ENCODE measurements around the gene STON1.

Gene STON1

GRCh38 chr2:48530033-48530811 is at the start of gene STON1:
STON1 (plus strand) TSS chr2:48530154; CDS start chr2:48580634, 50,480 bp downstream.
- CTCF ChIA-PET = no interaction called here
- Histone ChIP-seq H3K4me1 (ENCODE audit: control insufficient read depth, insufficient read depth, low read length) (peaks cover 10% of the 10 kb centered on the region), H3K36me3 (ENCODE audit: control insufficient read depth in 2 of 2, insufficient read depth in 1 of 2, low read length in 2 of 2) (no peaks in the 10 kb centered on the region; a peak in 1 of 3 replicates), H3K4me3 (ENCODE audit: low read depth, low read length) (peak within 1 kb of the TSS; percentile 89), H3K9me3 (ENCODE audit: control insufficient read depth, insufficient read depth, low read depth, low read length) (no peaks in the 10 kb centered on the region), H3K27ac (ENCODE audit: extremely low read depth, low read depth, low read length) (peak within 1 kb of the TSS; percentile 83)
- POLR2A ChIA-PET = interaction anchor here (0.5 to 1.7 kb wide), 4 partner anchors 9 to 101 kb away, joined by 4 to 5 read pairs (median 4); no protein-coding TSS in a partner anchor
- TF ChIP-seq ZNF830 (tag by site-specific recombination; IDR thresholded peaks at IDR 0.05; ENCODE audit: low read depth) = no peak
- peak; percentile 47 for TF ChIP-seq ZNF335 (tag by site-specific recombination; conservative IDR thresholded peaks at IDR 0.05)
- TF ChIP-seq ZNF529 (tag by site-specific recombination; IDR thresholded peaks at IDR 0.05; ENCODE audit: insufficient replicate concordance) = no peak
- TF ChIP-seq ZNF791 (tag by site-specific recombination; IDR thresholded peaks at IDR 0.05) = no peak
- peak; percentile 89 for TF ChIP-seq ZIC2 (tag by site-specific recombination; IDR thresholded peaks at IDR 0.05)
- TF ChIP-seq SP3 (tag by site-specific recombination; IDR thresholded peaks at IDR 0.05) = peak; percentile 60
- peak; percentile 83 for TF ChIP-seq ZNF513 (tag by site-specific recombination; IDR thresholded peaks at IDR 0.05)
- peak; percentile 61; the same call in 1 of the 2 replicates for TF ChIP-seq ZNF398 (tag by site-specific recombination; IDR thresholded peaks at IDR 0.05)
- TF ChIP-seq ZXDB (tag by site-specific recombination; IDR thresholded peaks at IDR 0.05) = peak; percentile 31; the same call in 1 of the 2 replicates
- TF ChIP-seq ZNF600 (tag by site-specific recombination; IDR thresholded peaks at IDR 0.05) = 0 out of 2 replicates have a peak, but pooled peaks have one; percentile 12
- TF ChIP-seq ZNF530 (tag by site-specific recombination; IDR thresholded peaks at IDR 0.05; ENCODE audit: low read depth) = no peak
- TF ChIP-seq ZNF292 (tag by site-specific recombination; IDR thresholded peaks at IDR 0.05; ENCODE audit: borderline replicate concordance, low read depth) = no peak
- TF ChIP-seq ZNF704 (tag by site-specific recombination; IDR thresholded peaks at IDR 0.05) = no peak
- no peak for TF ChIP-seq ZNF561 (tag by site-specific recombination; IDR thresholded peaks at IDR 0.05; ENCODE audit: borderline replicate concordance)
- TF ChIP-seq ZBTB8A (tag by site-specific recombination; IDR thresholded peaks at IDR 0.05) = peak; percentile 60
- TF ChIP-seq ZBTB48 (tag by site-specific recombination; IDR thresholded peaks at IDR 0.05) = peak; percentile 65
- TF ChIP-seq ZNF610 (tag by site-specific recombination; IDR thresholded peaks at IDR 0.05; ENCODE audit: borderline replicate concordance) = no peak
- TF ChIP-seq ZBTB7A (tag by site-specific recombination; IDR thresholded peaks at IDR 0.05; ENCODE audit: low read depth) = no peak
- TF ChIP-seq ZNF341 (tag by site-specific recombination; IDR thresholded peaks at IDR 0.05; ENCODE audit: low read depth) = peak; percentile 91
- peak; percentile 52 for TF ChIP-seq ZBTB26 (tag by site-specific recombination; optimal IDR thresholded peaks at IDR 0.05)
- peak; percentile 62; the same call in 1 of the 2 replicates for TF ChIP-seq ZBTB10 (tag by site-specific recombination; IDR thresholded peaks at IDR 0.05)
- TF ChIP-seq PRDM1 (tag by site-specific recombination; IDR thresholded peaks at IDR 0.05) = no peak
- TF ChIP-seq HOXC10 (CRISPR knock-in tag; IDR thresholded peaks at IDR 0.05) = no peak
- no peak for TF ChIP-seq ZSCAN16 (tag by site-specific recombination; IDR thresholded peaks at IDR 0.05)
- TF ChIP-seq ZNF473 (tag by site-specific recombination; IDR thresholded peaks at IDR 0.05) = no peak
- TF ChIP-seq ELK4 (IDR thresholded peaks at IDR 0.05; ENCODE audit: borderline replicate concordance, low read depth, low read length) = no peak
- TF ChIP-seq ZNF350 (tag by site-specific recombination; IDR thresholded peaks at IDR 0.05) = no peak
- no peak for TF ChIP-seq ZNF23 (tag by site-specific recombination; IDR thresholded peaks at IDR 0.05; ENCODE audit: borderline replicate concordance)

Measured in HEK293 (cell line).